PFSK-1 (cell line): ENCODE measurements around the gene PLEKHA6.

Source experiments
- FOXP2 ChIP-seq: optimal IDR thresholded peaks from 2 replicates; pipeline ENCODE3; 2011; ENCODE audit warnings: borderline replicate concordance, control low read depth, inconsistent platforms; ENCODE audit not compliant: insufficient read depth; ENCODE audit errors: extremely low read length, extremely low read depth
- POLR2AphosphoS5 ChIP-seq: IDR thresholded peaks from 2 replicates; pipeline ENCODE4 v1.6.1; 2012; ENCODE audit warnings: low read depth, mild to moderate bottlenecking, control low read depth, low read length, moderate library complexity
- REST ChIP-seq, 2 experiments: IDR thresholded peaks; 2 replicates each; pipeline versions ENCODE4 v1.6.1 to v1.8.0; 2011 to 2012; ENCODE audit warnings: low read depth in 2 of 2, low read length in 2 of 2, control low read depth in 1 of 2, inconsistent platforms in 1 of 2, mild to moderate bottlenecking in 1 of 2, moderate library complexity in 1 of 2; ENCODE audit not compliant: insufficient read depth in 1 of 2
- SIN3A ChIP-seq: IDR thresholded peaks from 2 replicates; pipeline ENCODE4 v1.6.1; 2012; ENCODE audit warnings: mild to moderate bottlenecking, low read length, moderate library complexity, borderline replicate concordance; ENCODE audit not compliant: insufficient read depth
- TAF1 ChIP-seq: IDR thresholded peaks from 2 replicates; pipeline ENCODE4 v1.6.1; 2012; ENCODE audit warnings: low read length, control low read depth, borderline replicate concordance; ENCODE audit not compliant: insufficient read depth

- no peak for TF ChIP-seq TAF1
- TF ChIP-seq REST (IDR thresholded peaks at IDR 0.05; ENCODE audit: insufficient read depth in 1 of 2, low read depth in 2 of 2, low read length in 2 of 2) = no peak
- TF ChIP-seq POLR2AphosphoS5 = no peak
- no peak for TF ChIP-seq SIN3A
- TF ChIP-seq FOXP2 = no peak
Observed at GRCh38 chr1:204406621-204407020, 46.9 kb upstream of the PLEKHA6 start.
